HG02840 (cell line): Measurements from ENCODE around the gene TUBA1C.
"Not testable (repeated sequence)": the region's sequence is repeated elsewhere in the genome, so short reads cannot be mapped to it uniquely, and the experiment has no call there.

Source experiments
- ATAC-seq: cut with Tn5 transposase; IDR thresholded peaks from one replicate; pipeline ENCODE4 v1.9.1; 2021; ENCODE audit warnings: mild to moderate bottlenecking, moderate library complexity, moderate number of reproducible peaks; ENCODE audit not compliant: unreplicated experiment, low FRiP score

TUBA1C gene

DNA sequence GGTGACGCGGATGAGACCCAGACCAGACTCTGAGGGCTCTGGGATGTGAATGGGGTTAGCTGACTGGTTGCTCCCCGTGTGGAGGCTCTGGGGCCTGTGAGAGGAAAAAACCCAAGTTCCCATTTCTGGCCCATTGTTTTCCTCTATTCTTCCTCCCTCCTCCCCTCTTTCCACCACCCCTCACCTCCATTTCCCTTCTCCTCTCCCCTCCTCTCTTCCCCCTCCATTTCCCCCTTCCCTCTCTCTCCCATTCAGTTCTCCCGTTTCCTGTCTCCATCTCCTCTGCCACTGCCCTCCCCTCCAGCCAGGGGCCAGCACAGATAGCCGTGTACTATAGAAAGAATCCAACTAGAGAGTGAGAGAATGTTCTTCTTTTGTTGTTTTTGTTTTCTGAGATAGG is 17.4 kb downstream of the TUBA1C start:
- no peak for ATAC-seq

GRCh38 chr12:49282740-49283375 is 18.0 kb downstream of the TUBA1C start:
- not testable (repeated sequence) for ATAC-seq

GRCh38 chr12:49283541-49284429 is 18.9 kb downstream of the TUBA1C start:
- ATAC-seq = no peak

- ATAC-seq = no peak
These were observed 19.8 kb downstream of the TUBA1C start for GRCh38 chr12:49284672-49285071.

GRCh38 chr12:49287876-49288275 is 23.0 kb downstream of the TUBA1C start:
- no peak for ATAC-seq

DNA sequence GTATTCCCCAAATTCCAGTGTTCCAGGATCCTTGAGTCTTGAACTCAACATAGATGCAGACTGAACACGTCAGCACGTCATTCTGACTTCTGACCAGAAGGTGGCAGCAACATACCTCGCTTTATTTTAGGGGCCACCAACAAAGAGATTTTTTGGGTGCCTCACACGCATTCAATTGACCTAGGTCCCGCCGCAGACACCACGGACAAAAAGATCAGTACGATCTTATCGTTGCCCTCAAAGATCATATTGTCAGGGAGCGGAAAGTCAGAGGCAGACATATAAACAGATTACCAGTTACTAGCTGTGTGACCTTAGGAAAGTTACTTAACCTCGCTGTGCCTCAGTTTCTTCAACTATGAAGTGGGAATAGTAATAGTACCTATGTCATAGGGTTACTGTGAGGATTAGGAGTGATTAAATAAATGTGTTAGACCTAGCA is 23.6 kb downstream of the TUBA1C start:
- ATAC-seq = no peak

- ATAC-seq = no peak
These were observed 24.2 kb downstream of the TUBA1C start for GRCh38 chr12:49288922-49289555.

GRCh38 chr12:49292729-49293055 is 27.8 kb downstream of the TUBA1C start:
- ATAC-seq = no peak

- no peak for ATAC-seq
These were observed 28.4 kb downstream of the TUBA1C start for GRCh38 chr12:49293056-49293956.

DNA sequence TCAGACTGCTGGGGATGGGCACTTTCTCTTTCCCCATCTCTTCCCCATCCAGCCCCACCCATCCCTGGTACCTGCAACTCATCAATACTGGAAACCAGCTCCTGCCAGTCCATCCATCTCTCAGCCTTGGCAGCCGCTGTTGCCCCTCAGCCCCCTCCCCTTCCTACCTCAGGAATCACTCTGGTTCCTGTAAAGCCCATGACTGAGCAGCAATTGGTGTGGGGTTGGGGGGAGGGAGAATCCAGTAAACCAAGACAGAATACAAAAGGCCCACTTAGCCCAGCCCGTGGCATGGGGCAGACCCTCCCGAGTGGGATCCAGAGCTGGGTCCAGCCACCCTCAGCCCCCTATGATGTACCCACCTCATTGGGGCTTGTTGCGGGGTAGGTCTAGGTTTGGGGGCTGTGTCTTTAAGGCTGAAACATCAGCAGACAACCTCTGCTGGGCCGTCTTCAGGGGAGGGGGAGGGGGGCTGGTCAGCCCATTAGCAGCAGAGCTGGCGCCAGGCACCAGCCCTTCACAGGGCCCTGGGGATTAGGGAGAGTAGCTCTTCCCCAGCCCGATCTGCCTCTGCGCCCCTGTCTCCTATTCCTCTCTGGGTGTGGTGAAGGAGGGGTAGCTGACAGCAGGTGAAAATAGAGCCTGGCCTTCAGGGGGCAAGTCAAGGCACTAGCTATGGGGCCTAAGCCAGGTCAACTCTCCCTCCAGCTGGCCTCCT is 29.4 kb downstream of the TUBA1C start:
- no peak for ATAC-seq

- ATAC-seq = no peak
These were observed 29.9 kb downstream of the TUBA1C start for GRCh38 chr12:49294804-49295081.

GRCh38 chr12:49295082-49295936 is 30.4 kb downstream of the TUBA1C start, which contains the start of gene PRPH:
Gene PRPH (plus strand): TSS chr12:49295147. CDS start chr12:49295201, 54 bp downstream.
- no peak for ATAC-seq

GRCh38 chr12:49296034-49296835 is 31.4 kb downstream of the TUBA1C start:
- no peak for ATAC-seq

DNA sequence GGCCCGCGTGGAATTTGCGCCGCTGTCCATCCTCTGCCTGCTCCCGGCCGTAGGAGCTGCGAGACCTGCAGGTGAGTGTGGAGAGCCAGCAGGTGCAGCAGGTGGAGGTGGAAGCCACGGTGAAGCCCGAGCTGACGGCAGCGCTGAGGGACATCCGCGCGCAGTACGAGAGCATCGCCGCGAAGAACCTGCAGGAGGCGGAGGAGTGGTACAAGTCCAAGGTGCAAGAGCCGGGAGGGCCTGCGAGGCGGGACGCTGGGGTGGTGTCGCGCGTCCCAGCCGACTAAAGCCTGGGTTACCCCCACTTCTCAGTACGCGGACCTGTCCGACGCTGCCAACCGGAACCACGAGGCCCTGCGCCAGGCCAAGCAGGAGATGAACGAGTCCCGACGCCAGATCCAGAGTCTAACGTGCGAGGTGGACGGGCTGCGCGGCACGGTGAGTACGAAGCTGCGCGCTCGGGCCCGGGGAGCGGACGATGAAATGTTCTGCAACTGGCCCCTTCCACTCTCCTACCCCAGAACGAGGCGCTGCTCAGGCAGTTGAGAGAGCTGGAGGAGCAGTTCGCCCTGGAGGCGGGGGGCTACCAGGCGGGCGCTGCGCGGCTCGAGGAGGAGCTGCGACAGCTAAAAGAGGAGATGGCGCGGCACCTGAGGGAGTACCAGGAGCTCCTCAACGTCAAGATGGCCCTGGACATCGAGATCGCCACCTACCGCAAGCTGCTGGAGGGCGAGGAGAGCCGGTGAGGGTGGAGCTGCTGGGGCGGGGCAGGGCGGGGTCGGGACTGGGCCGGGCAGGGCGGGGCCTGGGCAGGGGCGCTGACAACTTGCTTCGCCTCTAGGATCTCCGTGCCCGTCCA is 32.2 kb downstream of the TUBA1C start:
- no peak for ATAC-seq

DNA sequence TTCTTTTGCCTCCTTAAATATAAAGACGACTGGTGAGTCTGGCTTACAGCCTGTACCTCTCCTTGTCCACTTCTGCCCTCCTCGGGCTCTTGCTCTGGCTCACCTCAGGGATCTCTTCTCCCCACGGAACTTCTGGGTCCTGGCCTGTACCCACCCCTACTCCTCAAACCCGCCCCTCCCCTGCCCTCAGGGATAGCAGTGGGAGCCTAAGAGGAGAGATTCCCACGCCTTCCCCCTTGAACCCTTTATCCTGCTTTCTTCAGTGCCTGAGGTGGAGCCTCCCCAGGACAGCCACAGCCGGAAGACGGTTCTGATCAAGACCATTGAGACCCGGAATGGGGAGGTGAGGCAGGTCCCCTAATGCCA is 32.8 kb downstream of the TUBA1C start:
- ATAC-seq = no peak

DNA sequence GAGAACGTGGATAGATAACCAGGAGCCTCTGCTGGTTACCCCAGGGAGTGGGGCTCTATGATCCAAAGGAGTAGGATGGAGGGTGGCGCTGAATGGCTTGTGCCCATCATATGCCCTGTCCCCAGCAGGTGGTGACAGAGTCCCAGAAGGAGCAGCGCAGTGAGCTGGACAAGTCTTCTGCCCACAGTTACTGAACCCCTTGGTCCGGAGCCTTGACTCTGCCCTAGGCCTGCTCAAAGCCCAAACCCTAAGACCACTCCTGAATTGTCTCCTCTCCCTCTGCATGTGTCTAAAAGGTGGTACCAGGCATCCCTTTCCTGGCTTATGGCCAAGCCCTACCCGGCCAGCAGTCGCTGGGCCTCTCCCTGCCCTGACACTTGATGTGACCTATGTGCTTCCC is 33.3 kb downstream of the TUBA1C start:
- no peak for ATAC-seq

DNA sequence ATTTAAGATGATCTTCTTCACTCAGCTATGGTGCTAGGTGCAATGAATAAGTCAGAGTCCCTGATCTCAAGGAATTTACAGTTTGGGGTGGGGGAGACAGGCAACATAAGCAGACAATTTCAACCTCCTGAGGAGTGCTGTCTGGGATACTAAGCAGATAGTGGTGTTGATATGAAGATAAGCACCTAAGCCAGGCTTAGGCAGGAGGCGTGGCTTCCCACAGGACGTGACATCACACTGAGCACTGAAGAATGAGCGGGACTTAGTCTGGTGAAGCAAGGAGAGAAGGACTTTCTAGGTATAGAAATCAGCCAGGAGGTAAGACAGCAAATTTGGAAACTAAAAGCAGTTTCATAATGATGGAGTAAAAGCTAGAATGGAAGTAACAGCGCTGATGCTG is 36.9 kb downstream of the TUBA1C start:
- no peak for ATAC-seq
